HG03354 (cell line): ENCODE results near the gene SLC25A48.

Experiments
- ATAC-seq: cut with Tn5 transposase; IDR thresholded peaks from one replicate; pipeline ENCODE4 v1.9.1; 2021; ENCODE audit warnings: mild to moderate bottlenecking; ENCODE audit not compliant: unreplicated experiment, poor library complexity, severe bottlenecking

The SLC25A48 gene

GRCh38 chr5:135834639-135835529 is at the start of gene SLC25A48:
Gene SLC25A48, plus strand, starts transcription at chr5:135834663. Its CDS starts 185 bp downstream, at chr5:135834848.
- peak; percentile 95 for ATAC-seq

- no peak for ATAC-seq
Observed at GRCh38 chr5:135800656-135801055, 33.8 kb upstream of the SLC25A48 start.

GRCh38 chr5:135810188-135810943 is 24.1 kb upstream of the SLC25A48 start:
- ATAC-seq = no peak

- ATAC-seq = no peak
Observed at GRCh38 chr5:135811007-135811406, 23.5 kb upstream of the SLC25A48 start.

GRCh38 chr5:135813758-135814157 is 20.7 kb upstream of the SLC25A48 start:
- no peak for ATAC-seq

GRCh38 chr5:135814316-135814715 is 20.1 kb upstream of the SLC25A48 start:
- ATAC-seq = no peak

GRCh38 chr5:135814812-135815211 is 19.7 kb upstream of the SLC25A48 start:
- ATAC-seq = no peak

GRCh38 chr5:135821061-135821801 is 13.2 kb upstream of the SLC25A48 start:
- ATAC-seq = no peak

GRCh38 chr5:135821802-135822201 is 12.7 kb upstream of the SLC25A48 start:
- ATAC-seq = no peak

- no peak for ATAC-seq
Observed at GRCh38 chr5:135822286-135822685, 12.2 kb upstream of the SLC25A48 start.

- ATAC-seq = no peak
Observed at GRCh38 chr5:135822959-135823358, 11.5 kb upstream of the SLC25A48 start.

- no peak for ATAC-seq
Observed at GRCh38 chr5:135823881-135824280, 10.6 kb upstream of the SLC25A48 start.

- no peak for ATAC-seq
Observed at GRCh38 chr5:135824541-135825041, 9.9 kb upstream of the SLC25A48 start.

GRCh38 chr5:135825373-135826220 is 8.9 kb upstream of the SLC25A48 start:
- ATAC-seq = no peak

GRCh38 chr5:135826221-135826525 is 8.3 kb upstream of the SLC25A48 start:
- no peak for ATAC-seq

GRCh38 chr5:135826994-135827671 is 7.3 kb upstream of the SLC25A48 start:
- ATAC-seq = no peak

GRCh38 chr5:135827965-135828781 is 6.3 kb upstream of the SLC25A48 start:
- ATAC-seq = no peak

- no peak for ATAC-seq
Observed at GRCh38 chr5:135828782-135829127, 5.7 kb upstream of the SLC25A48 start.
